ENCODE data around the gene ARHGAP24.

DNA sequence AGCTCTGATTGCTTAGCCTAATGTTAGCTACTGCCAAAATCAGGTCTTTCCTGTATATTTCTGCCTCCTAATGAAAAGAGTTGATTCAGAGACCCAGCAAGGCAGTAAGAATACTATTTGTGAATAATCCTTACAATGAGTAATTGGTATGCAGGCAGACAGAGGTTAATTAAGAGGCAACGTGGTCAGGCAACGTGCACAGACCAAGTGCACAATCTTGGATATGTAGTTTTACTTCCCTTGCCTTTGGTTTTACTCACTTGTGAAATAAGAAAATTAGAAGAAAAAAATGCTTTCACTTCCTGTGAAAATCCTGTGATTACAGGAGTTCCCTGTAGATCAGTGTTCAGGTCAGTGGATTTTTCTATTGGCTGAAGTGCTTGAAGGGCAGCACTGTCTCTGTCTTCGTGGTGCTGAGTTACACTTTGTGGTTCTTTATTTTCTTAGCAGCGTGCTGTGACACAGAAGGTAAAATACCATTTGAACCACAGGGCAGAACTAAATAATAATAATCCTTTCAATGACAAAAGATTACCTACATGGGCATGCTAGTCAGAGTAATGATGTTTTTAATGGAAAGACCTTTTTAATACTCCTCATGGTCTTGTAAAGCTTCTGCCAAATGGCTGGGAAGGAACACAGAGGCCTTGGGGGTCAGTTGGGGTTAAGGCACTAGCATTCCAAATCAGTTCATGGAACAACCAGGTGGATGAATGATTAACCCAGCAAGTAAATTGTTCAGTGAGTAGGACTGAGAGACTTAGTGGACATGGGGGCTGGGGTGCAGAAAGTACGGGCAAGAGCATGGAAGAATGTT lies 454.0 kb downstream of the ARHGAP24 start:
- TF ChIP-seq CTCF (IDR thresholded peaks at IDR 0.05) (no peak), CREM (CRISPR knock-in tag; IDR thresholded peaks at IDR 0.05) (no peak), TCF7 (CRISPR knock-in tag; IDR thresholded peaks at IDR 0.05; ENCODE audit: low read depth) (no peak), FOXK1 (CRISPR knock-in tag; IDR thresholded peaks at IDR 0.05) (no peak)
- TF ChIP-seq, protein P1, sequence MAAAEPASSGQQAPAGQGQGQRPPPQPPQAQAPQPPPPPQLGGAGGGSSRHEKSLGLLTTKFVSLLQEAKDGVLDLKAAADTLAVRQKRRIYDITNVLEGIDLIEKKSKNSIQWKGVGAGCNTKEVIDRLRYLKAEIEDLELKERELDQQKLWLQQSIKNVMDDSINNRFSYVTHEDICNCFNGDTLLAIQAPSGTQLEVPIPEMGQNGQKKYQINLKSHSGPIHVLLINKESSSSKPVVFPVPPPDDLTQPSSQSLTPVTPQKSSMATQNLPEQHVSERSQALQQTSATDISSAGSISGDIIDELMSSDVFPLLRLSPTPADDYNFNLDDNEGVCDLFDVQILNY (CRISPR knock-in tag; IDR thresholded peaks at IDR 0.05): no peak
- TF ChIP-seq, protein P2, sequence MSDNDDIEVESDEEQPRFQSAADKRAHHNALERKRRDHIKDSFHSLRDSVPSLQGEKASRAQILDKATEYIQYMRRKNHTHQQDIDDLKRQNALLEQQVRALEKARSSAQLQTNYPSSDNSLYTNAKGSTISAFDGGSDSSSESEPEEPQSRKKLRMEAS (CRISPR knock-in tag; IDR thresholded peaks at IDR 0.05): no peak
